NCI-H1694 (cell line): ENCODE measurements around the gene MSL2.
"Not testable (repeated sequence)": the region's sequence is repeated elsewhere in the genome, so short reads cannot be mapped to it uniquely, and the experiment has no call there.

Experiments used
- DNase-seq: peaks from one replicate; lab custom pipeline; 2025; lab: John Stamatoyannopoulos, UW

Gene MSL2

DNA sequence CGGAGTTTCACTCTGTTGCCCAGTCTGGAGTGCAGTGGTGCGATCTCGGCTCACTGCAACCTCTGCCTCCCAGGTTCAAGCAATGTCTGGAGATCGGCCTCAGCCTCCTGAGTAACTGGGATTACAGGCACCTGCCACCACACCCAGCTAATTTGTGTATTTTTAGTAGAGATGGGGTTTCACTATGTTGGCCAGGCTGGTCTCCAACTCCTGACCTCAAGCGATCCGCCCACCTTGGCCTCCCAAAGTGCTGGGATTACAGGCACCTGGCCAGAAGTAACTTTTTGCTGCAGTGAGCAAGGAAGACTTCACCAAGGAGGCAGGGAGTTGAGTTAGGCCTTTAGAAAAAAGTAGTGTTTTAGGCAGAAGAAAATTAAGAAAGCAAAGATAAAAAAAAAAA, 3.9 kb downstream of the MSL2 start:
- DNase-seq, result not testable (repeated sequence)

DNA sequence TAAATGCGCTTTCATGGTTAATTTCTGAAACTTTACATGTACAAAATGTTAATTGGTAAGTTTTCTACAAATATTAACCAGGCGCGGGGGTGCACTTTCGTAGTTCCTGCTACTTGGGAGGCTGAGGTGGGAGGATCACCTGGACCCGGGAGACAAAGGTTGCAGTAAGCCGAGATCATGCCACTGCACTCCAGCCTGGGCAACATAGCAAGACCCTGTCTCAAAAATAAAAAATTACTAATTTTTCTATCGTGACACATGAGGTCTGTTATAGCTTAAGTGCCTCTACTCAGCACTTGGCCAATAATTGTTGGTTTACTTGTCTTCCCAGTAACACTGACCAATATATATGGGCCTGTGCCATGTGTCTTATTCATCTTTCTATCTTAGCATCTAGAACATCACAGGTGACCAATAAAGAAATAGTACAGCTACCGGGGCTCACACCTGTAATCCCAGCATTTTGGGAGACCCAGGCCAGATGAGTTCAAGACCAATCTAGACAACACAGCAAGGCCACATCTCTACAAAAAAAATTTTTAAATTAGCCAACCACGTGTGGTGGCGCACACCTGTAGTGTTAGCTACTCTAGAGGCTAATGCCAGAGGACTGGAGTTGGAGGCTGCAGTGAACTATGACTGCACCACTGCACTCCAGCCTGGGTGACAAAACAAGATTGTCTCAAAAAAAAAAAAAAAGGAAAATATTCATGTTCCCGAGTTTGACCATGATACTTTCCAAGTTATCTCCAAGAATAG, 6.1 kb downstream of the MSL2 start:
- no peak for DNase-seq

DNA sequence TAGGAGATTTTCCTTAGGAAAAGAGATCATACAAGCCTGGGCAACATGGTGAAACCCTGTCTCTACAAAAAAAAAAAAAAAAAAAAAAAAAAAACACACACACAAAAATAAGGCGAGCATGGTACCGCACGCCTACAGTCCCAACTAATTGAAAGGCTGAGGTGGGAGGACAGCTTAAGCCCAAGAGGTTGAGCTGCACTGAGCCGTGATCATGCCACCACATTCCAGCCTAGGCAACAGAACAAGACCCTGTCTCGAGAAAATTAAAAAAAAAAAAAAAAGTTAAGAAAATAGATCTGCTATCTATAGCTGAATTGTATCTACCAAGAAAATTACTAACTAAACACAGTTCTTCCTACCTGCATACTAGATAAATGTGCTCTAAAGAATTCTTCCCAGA, 7.1 kb downstream of the MSL2 start:
- no peak for DNase-seq

DNA sequence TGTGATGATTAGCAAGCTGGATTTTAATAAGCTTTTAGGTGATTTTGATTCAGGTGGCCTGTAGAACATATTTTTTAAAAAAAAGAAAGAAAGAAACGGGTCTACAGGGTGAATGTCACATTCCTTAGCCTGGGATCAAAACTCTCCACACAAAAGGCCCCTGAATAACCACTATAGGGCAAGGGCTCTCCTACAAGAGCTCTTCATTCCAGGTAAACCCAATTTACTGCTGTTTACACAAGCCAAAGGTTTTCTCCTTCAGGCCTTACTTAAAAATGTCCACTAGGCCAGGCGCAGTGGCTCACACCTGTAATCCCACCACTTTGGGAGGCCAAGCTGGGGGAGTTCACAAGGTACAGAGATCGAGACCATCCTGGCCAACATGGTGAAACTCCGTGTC, 8.3 kb downstream of the MSL2 start:
- no peak for DNase-seq

DNA sequence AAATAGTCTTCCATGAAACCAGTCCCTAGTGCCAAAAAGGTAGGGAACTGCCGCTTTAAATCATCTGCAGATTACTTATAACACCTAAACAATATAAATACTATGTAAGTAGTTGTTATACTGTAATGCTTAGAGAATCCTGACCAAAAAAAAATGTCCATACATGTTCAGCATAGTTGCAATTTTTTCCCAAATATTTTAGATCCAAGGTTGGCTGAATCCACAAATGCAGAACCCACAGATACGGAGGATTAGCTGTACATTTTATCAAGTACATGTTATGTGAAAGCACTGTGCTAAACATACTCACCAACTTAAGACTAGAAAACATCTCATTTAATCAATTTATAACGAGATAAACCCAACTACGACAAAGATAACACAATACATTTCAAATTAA, 9.3 kb downstream of the MSL2 start:
- DNase-seq, result no peak

DNA sequence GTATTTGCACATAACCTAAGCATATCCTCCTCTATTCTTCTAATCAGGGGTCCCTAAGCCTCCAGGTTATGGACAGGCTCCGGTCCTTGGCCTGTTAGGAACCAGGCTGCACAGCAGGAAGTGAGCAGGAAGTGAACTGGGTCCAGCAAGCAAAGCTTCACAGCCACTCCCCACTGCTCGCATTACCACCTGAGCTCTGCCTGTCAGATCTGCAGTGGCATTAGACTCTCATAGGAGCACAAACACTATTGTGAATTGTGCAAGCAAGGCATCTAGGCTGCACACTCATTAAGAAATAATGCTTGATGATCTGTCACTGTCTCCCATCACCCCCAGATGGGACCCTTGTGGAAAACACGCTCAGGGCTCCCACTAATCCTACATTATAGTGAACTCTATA, 9.8 kb downstream of the MSL2 start:
- DNase-seq, result no peak

DNA sequence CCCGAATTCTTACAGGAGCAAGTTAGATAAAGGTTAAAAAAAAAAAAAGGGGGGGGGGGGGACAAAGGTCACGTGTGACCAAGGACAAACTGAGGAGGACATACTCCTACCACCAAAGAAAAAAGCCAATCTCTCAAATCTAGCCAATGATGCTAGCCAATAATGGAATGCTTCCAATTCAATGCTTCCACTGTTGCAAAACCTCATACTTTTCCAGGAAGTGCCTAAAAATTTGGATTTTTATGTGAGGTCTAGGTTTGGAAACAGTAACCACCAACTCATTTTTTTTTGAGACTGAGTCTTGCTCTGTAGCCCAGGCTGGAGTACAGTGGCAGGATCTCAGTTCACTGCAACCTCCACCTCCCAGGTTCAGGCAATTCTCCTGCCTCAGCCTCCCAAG, 11.4 kb downstream of the MSL2 start:
- DNase-seq, result no peak

DNA sequence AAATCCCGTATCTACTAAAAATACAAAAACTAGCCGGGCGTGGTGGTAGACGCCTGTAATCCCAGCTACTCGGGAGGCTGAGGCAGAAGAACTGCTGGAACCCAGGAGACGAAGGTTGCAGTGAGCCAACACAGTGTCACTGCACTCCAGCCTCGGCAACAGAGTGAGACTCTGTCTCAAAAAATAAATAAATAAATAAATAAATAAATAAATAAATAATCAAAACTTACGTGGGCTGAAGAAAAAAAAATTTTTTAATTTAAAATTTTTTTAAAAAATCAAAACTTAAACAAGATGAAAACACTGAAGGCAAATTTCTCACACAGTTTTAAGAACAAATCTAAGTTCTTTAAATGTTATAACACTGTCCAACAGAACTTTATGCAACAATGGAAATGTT, 14.4 kb downstream of the MSL2 start:
- no peak for DNase-seq

DNA sequence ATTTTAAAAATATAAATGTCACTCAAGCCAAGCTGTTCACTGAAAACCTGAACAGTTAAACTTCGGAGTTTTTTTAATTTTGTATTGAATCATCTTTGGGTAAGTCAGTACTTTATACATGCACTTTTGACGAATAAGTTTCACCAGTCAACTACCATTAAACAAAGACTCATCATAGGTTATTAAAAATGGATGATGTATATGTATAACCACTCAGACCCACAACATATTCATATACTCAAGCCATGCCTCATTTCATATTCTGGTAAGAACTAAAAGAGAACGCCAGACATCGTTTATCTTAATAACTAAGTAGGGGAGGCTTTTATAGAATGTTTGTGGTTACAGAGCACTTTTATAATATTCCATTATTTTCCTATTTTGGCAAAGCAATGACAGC, 18.3 kb downstream of the MSL2 start:
- no peak for DNase-seq

DNA sequence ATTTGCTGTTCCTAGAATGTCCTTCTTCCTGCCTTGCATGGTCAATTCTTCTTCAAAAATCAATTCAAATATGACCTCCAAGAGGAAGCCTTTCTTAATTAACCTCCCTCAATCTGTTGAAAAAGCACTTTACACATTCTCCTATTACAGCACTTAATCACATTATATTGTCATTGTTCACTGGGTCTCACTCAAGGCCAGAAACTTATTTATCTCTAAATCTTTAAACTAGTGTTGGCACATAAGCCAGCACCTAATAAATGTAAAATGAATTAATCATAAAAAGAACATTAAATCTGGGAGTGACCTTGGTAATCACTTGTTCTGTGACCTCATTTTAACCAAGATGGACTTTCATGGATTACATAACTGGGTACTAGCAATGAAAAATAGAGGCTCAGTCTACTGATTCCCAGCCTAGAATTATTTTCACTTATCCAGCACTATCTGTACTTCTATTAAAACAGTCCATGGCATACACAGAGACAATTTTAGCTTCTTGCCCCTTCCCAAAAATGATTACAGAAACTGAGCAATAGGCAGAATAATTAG, 22.1 kb downstream of the MSL2 start:
- DNase-seq, result no peak

DNA sequence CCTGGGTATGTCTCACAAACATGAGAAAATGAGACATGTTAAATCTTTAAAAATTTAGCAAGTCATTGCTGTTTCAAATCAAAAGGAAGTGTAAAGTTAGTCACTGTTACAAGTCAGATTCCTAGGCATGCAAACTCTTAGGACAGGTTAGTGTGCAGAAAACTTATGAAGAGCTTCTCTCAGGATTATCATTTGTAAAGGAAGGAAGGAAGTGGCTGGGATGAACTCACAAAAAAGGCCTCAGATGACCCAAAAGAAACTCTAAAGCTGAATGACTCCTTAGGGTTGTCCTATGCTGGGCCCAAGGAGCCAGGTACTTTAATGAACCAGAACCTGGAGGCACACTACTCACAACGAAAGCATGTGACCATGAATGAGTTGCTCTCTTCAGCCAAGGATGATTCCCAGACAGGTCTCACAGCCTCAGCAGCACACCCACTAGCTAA, 25.0 kb downstream of the MSL2 start:
- DNase-seq, result no peak

DNA sequence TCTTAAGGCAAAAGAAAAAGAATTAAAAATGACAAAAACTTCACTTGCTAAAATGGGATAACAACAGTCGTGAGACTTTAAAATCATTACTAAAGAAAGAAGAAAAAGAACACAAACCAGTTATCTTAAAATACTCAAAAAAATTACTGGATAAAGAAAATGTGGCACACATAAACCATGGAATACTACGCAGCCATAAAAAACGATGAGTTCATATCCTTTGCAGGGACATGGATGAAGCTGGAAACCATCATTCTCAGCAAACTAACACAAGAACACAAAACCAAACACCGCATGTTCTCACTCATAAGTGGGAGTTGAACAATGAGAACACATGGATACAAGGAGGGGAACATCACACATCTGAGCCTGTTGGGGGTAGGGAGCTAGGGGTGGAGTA, 27.9 kb downstream of the MSL2 start:
- DNase-seq, result not testable (repeated sequence)

DNA sequence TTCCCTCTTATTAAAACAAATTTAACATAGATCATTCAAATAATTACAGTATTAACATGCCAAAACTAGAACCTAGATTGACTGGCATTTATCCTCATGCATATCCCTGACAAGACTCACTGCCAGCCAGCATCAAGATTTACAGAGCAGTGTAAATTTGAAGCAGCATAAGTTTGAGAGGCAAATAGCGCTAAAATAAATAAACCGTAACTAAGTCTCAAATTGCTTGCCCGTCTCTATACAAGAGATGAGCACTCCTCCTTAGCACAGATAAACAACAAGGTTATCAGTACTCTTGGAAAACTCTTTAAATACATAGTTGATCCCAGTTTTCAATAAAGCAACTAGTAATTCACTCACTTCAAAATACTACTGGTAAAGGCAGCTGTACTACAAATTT, 29.6 kb downstream of the MSL2 start:
- no peak for DNase-seq

DNA sequence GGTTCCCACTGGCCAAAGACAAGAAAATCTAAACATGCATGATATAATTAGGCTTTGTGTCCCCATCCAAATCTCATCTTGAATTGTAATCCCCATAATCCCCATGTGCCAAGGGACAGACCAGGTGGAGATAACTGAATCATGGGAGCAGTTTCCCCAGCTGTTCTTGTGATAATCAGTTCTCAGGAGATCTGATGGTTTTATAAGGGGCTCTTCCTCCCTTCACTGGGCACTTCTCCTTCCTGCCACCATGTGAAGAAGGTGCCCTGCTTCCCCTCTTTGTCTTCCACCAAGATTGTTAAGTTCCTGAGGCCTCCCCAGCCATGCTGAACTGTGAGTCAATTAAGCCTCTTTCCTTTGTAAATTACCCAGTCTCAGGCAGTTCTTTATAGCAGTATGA, 32.5 kb downstream of the MSL2 start:
- DNase-seq, result not testable (repeated sequence)

DNA sequence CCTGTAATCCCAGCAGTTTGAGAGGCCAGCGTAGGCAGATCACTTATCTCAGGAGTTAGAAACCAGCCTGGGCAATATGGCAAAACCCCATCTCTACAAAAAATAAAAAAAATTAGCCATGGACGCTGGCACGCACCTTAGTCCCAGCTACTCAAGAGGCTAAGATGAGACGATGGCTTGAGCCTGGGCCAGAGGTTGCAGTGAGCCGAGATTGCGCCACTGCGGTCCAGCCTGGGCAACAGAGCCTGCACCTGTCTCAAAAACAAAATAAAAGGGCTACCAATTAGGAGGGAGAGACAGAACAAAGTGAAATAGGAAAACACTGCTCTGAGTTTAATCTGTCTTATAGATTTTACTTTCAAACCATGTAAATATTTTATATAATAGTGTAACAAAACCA, 33.8 kb downstream of the MSL2 start:
- DNase-seq, result no peak

DNA sequence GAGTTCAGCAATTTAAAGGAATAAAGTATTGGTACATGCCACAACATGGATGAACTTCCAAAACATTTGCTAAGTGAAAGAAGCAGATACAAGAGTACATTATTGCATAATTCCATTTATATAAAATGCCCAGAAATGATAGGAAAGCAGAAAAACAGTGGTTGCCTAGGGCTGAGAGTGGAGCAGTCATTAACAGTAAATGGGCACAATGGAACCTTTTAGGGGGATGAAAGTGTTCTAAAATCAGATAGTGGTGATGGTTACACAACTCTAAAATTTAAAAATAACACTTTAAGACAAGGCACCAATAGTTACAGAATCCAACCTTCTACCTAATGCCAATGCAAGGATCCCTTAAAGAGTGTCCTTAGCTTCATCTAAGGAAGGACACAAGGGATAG, 34.6 kb downstream of the MSL2 start:
- DNase-seq, result no peak

DNA sequence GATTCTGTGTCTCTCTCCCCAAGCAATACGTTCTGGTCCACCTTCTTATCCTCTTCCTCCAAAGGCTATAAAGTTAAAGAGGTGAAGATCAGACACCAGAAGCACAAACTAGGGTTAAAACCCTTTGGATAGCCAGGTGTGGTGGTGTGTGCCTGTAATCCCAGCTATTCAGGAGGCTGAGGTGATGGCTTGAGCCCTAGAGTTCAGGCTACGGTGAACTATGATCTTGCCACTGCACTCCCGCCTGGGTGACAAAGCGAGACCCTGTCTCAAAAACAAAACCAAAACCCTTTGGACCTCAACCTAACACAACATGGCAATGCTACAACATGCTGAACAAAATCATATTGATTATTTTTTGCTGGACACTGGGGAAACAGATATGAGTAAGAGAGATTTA, 43.2 kb downstream of the MSL2 start:
- DNase-seq, result no peak

DNA sequence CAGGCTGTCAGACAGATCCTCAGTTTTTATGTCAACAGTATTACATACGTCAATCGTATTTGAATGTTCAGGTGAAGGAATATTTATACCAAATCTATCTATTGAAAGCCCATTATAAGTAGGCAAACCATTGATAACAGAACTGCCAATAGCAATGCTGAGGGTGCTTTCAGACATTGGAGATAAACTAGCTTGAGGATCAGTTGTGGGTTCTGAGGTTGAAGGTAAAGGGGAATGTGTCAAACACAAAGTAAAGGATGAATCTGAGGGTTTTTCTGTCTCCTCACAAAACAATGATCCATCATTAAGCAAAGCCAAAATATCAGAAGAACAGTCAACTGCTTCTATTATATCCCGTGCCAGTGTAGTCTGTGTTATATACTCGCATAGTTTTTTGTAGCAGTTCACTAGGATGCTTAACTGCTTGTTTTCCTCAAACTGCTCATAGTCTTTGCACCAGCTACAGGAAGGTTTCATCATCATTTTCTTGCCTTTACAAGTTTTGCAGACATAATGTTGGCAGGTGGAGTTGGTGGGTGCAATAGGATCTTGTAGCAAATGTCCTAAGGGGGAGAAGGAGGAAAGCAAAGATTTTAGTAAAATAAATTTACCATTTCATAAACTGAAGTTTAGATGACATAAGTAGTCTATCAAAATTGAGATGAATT, 43.8 kb downstream of the MSL2 start:
- DNase-seq, result no peak

DNA sequence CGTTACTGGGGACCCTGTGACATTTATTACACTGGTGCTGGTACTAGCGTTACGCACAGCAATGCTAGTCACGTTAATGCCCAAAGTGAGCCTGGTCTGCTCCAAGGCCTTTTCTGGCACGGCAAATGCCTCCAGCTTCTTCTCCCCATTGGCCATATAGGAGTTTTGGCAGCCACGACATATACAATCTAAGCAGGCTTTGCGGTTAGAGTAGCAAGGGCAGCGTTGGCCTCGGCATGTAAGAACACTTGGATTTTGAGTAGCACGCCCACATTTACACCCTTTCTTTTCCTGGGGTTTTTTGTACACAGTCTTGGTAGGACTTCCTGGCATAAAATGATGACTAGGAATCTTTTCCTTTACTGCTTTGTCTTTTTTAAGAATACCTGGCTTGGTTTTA, 44.9 kb downstream of the MSL2 start:
- DNase-seq, result no peak

DNA sequence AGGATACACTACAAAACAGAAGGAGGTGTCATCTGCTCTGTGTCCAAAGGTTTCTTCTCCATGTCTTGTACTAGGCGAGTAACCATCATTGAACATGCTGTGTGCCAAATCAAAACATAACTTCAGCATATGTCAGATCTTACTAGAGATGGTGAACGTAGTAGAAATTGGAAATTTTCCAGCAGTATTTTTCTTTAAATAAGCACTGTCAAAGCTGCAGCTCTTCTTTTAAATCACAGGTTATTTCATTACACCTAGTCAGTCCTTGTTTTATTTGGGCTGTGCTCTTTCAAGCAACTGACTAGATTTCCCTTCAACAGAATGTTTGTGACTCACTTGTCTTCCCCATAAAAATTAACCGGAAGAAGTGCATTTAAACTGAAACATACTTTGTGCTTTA, 46.5 kb downstream of the MSL2 start:
- no peak for DNase-seq

DNA sequence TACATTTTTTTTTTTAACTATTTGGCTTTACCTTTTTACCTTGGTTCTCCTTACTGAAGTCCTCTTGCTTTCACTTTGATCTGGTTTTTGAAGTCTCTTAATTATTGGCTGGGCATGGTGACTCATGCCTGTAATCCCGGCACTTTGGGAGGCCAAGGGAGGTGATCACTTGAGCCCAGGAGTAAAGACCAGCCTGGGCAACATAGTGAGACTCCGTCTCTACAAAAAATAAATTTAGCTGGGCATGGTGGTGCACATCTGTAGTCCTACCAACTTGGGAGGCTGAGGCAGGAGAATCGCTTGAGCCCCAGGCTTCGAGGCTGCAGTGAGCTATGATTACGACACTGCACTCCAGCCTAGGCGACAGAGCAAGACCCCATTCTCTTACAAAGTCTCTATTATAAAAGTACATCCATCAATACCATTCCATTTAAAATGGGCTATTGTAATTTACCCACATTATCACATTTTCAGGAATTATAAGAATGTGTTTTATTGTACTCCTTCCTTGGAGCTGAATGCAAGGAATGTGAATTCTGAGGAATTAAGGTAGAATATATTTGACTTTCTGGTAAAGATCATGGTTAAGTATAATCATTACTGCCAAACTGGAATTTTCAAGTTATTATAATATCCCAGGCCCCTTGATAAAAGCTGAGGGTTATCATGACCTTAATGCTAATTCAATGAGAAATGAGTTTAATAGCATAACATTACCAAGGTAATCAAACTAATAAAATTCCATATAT, 49.0 kb downstream of the MSL2 start:
- no peak for DNase-seq

DNA sequence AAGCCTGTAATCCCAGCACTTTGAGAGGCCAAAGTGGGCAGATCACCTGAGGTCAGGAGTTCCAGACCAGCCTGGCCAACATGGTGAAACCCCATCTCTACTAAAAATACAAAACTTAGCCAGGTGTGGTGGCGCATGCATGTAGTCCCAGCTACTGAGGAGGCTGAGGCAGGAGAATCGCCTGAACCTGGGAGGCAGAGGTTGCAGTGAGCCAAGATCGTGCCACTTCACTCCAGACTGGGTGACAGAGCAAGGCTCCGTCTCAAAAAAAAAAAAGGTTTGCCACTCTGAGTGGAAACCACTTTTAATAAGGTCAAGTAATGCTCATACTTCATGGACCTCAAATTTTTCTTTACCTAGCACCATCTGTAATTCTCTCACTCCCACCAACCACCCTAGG, 51.7 kb downstream of the MSL2 start:
- not testable (repeated sequence) for DNase-seq

DNA sequence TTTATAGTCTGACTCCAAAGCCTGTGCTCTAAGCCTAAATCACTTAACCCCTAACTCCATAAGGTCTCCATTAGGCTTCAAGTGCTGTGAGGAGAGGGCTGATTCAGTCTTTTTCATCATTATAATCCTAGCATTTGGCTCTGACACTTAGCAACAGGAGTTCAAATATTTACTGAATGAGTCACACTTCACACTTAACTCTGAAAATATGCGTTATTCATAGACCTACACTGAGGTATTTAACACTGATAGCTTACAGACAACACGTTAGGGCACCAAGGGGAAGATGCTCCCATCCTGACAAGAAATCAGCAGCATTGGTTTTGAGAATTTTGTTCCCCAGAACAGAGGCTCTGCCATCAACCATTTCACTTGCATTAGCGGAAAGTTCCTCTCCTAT, 53.5 kb downstream of the MSL2 start:
- no peak for DNase-seq
